ENCODE results near the gene COPZ2.

The COPZ2 gene

DNA sequence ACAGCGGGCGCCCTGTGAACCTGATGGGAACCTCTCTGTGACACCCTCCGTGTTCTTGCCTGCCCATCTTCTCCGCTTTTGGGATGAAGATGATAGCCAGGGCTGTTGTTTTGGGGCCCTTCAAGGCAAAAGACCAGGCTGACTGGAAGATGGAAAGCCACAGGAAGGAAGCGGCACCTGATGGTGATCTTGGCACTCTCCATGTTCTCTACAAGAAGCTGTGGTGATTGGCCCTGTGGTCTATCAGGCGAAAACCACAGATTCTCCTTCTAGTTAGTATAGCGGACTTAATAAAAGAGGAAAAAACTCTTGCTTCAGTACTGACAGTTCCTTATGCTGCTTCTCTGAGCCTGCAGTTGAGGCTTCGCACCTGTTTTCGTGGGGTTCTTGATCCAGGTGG is 56.1 kb downstream of the COPZ2 start:
- H3K4me3 ChIP-seq (ENCODE audit: control insufficient read depth, low read depth, low read length) = no peak overlapping the region
- no peak for DNase-seq (ENCODE audit: low read depth)
- TF ChIP-seq, protein P1, sequence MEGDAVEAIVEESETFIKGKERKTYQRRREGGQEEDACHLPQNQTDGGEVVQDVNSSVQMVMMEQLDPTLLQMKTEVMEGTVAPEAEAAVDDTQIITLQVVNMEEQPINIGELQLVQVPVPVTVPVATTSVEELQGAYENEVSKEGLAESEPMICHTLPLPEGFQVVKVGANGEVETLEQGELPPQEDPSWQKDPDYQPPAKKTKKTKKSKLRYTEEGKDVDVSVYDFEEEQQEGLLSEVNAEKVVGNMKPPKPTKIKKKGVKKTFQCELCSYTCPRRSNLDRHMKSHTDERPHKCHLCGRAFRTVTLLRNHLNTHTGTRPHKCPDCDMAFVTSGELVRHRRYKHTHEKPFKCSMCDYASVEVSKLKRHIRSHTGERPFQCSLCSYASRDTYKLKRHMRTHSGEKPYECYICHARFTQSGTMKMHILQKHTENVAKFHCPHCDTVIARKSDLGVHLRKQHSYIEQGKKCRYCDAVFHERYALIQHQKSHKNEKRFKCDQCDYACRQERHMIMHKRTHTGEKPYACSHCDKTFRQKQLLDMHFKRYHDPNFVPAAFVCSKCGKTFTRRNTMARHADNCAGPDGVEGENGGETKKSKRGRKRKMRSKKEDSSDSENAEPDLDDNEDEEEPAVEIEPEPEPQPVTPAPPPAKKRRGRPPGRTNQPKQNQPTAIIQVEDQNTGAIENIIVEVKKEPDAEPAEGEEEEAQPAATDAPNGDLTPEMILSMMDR (conservative IDR thresholded peaks at IDR 0.05; ENCODE audit: control insufficient read depth, insufficient read depth, low read depth, low read length) = no peak

DNA sequence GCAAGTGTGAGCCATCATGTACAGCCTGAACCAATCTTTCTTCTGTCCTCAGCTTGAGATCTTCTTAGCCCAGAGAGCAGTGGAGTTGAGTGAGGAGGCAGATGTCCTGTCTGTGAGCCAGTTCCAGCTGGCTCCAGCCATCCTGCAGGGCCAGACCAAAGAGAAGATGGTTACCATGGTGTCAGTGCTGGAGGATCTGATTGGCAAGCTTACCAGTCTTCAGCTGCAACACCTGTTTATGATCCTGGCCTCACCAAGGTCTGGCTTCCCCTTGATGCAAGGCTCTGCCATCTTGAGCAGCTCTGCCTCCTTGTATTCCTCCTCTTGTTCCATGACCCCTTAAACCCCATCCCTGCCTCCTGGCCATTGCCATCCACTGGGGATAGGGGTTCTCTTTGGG is 57.1 kb downstream of the COPZ2 start:
- no peak for DNase-seq (ENCODE audit: low read depth)
- H3K4me3 ChIP-seq (ENCODE audit: control insufficient read depth, low read depth, low read length) = no peak overlapping the region
- TF ChIP-seq, protein P1 (conservative IDR thresholded peaks at IDR 0.05; ENCODE audit: control insufficient read depth, insufficient read depth, low read depth, low read length) = no peak

DNA sequence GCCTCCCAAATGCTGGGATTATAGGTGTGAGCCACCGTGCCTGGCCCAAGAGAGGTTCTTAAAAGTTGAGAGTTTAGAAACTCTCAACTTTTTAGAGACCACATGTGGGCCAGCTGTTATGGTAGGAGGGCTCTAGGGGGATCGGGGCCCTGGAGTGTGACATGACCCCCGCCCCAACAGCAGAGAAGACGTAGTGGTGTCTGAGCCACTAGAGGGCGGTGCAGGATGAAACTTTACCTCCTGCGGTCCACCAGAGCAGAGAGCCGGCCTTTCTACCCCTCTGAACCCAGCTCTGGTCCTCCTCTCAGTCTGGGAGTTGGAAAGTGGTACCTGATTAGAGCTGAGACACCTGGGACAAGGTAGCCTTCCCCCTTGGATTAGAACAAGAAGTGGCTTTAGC is 59.3 kb downstream of the COPZ2 start:
- peak; percentile 54 for DNase-seq (ENCODE audit: low read depth)
- TF ChIP-seq, protein P1 (conservative IDR thresholded peaks at IDR 0.05; ENCODE audit: control insufficient read depth, insufficient read depth, low read depth, low read length) = peak; percentile 70

More for the DNA sequence above, 59.3 kb downstream of the COPZ2 start:
- no peak overlapping the region for H3K4me3 ChIP-seq (ENCODE audit: control insufficient read depth, low read depth, low read length)
